Measurements from ENCODE around the gene NDRG4.

- TF ChIP-seq CTCF (IDR thresholded peaks at IDR 0.05) (no peak), POLR2A (IDR thresholded peaks at IDR 0.05) (no peak)
These were observed 8.2 kb downstream of the NDRG4 start for GRCh38 chr16:58507963-58508670.
